Uterus (tissue), 2 donors: Measurements from ENCODE around the gene LPO.

Experiments used
- POLR2A ChIP-seq, 2 donors: fragments of 450-650 bp; IDR thresholded peaks; one replicate each; pipeline ENCODE4 v1.6.1; 2016; ENCODE audit warnings: antibody characterized with exemption in 2 of 2, mild to moderate bottlenecking in 1 of 2, moderate library complexity in 1 of 2
- TF ChIP-seq, protein P1 (sequence below), 4 experiments: fragments of 200-600 bp in 2 of 4; fragments of 450-650 bp in 2 of 4; sonication (generic) in 2 of 4; IDR thresholded peaks; one replicate each; pipeline ENCODE4 v1.5.1; 2016 to 2019; ENCODE audit warnings: antibody characterized with exemption in 4 of 4, mild to moderate bottlenecking in 2 of 4, moderate library complexity in 1 of 4

GRCh38 chr17:58265902-58266875 lies 27.8 kb downstream of the LPO start:
- TF ChIP-seq, protein P1, sequence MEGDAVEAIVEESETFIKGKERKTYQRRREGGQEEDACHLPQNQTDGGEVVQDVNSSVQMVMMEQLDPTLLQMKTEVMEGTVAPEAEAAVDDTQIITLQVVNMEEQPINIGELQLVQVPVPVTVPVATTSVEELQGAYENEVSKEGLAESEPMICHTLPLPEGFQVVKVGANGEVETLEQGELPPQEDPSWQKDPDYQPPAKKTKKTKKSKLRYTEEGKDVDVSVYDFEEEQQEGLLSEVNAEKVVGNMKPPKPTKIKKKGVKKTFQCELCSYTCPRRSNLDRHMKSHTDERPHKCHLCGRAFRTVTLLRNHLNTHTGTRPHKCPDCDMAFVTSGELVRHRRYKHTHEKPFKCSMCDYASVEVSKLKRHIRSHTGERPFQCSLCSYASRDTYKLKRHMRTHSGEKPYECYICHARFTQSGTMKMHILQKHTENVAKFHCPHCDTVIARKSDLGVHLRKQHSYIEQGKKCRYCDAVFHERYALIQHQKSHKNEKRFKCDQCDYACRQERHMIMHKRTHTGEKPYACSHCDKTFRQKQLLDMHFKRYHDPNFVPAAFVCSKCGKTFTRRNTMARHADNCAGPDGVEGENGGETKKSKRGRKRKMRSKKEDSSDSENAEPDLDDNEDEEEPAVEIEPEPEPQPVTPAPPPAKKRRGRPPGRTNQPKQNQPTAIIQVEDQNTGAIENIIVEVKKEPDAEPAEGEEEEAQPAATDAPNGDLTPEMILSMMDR (IDR thresholded peaks at IDR 0.05) = no peak
- TF ChIP-seq POLR2A (IDR thresholded peaks at IDR 0.05) = no peak
